PFSK-1 (cell line): ENCODE measurements around the gene IGFBPL1.

Experiments
- FOXP2 ChIP-seq: optimal IDR thresholded peaks from 2 replicates; pipeline ENCODE3; 2011; ENCODE audit warnings: borderline replicate concordance, control low read depth, inconsistent platforms; ENCODE audit not compliant: insufficient read depth; ENCODE audit errors: extremely low read length, extremely low read depth
- POLR2AphosphoS5 ChIP-seq: IDR thresholded peaks from 2 replicates; pipeline ENCODE4 v1.6.1; 2012; ENCODE audit warnings: low read depth, mild to moderate bottlenecking, control low read depth, low read length, moderate library complexity
- REST ChIP-seq, 2 experiments: IDR thresholded peaks; 2 replicates each; pipeline versions ENCODE4 v1.6.1 to v1.8.0; 2011 to 2012; ENCODE audit warnings: low read depth in 2 of 2, low read length in 2 of 2, control low read depth in 1 of 2, inconsistent platforms in 1 of 2, mild to moderate bottlenecking in 1 of 2, moderate library complexity in 1 of 2; ENCODE audit not compliant: insufficient read depth in 1 of 2
- SIN3A ChIP-seq: IDR thresholded peaks from 2 replicates; pipeline ENCODE4 v1.6.1; 2012; ENCODE audit warnings: mild to moderate bottlenecking, low read length, moderate library complexity, borderline replicate concordance; ENCODE audit not compliant: insufficient read depth
- TAF1 ChIP-seq: IDR thresholded peaks from 2 replicates; pipeline ENCODE4 v1.6.1; 2012; ENCODE audit warnings: low read length, control low read depth, borderline replicate concordance; ENCODE audit not compliant: insufficient read depth

DNA sequence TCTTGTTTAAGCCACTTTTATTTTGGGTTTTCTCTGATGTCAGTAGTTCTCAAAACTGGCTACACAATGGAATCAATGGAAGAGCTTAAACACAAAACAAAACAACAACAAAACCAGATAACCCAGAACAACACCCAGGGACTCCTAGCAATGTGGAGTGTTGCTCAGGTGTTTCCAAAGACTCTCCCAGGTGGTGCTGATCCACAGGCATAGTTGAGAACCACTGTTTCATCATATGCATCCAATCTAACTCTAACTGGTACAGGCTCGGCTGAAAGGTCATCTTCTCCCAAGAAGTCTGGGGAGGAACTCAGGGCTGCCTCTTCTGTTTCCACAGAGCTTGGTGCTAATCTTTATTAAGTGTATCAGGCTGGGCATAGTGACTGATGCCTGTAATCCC is 37.2 kb downstream of the IGFBPL1 start:
- TF ChIP-seq POLR2AphosphoS5, result no peak
- no peak for TF ChIP-seq TAF1
- no peak for TF ChIP-seq REST (IDR thresholded peaks at IDR 0.05; ENCODE audit: insufficient read depth in 1 of 2, low read depth in 2 of 2, low read length in 2 of 2)
- no peak for TF ChIP-seq FOXP2
- TF ChIP-seq SIN3A, result no peak
